Measurements from ENCODE around the gene MTCL1.

The MTCL1 gene

DNA sequence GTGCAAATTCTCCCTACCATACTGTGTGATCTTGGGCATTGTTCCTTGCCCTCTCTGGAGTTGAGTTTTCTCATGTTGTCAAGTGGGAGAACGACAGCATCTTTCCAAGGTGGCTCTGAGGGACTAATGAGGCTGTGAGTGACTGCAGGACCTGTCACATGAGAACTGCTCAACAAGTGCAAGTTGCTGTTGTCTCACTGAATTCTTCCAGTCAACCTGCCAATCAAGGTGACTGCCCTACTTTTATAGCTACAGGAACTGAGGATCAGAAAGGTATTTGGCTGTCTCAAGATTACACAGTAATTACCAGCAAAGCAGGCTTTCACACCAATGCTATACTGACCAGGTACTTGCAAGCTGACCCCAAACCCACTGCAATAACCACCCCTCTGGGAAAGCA lies 137.6 kb downstream of the MTCL1 start:
- TF ChIP-seq JUND (IDR thresholded peaks at IDR 0.05; ENCODE audit: low read depth) = no peak
- in situ Hi-C loops (cut with HindIII; ENCODE audit: low pct_unique_long_range_greater_than_20kb, low sequenced_read_pairs) = no loop called here

DNA sequence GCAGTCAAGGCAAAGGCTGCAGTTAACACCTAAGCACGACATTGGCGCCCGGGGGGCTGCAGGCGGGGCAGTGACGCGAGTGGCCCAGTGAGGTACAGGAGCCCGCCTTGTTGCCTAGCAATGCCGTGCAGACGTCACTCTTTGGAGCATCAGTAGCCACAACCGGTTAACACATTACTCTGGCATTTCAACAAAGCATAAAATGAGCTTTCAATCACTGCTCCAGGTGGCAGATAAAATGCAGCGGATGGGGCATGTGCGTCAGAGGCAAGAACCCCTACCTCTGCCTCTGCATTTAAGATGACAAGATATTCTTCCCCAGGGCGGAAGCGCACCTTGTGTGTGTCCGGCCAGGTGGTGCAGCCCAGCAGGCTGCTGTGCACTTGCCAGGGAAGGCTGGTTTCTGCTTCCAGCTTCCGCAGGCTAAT lies 139.4 kb downstream of the MTCL1 start:
- no peak for DNase-seq (ENCODE audit: low read depth in 1 of 2, low spot score in 1 of 2)
- TF ChIP-seq JUND (IDR thresholded peaks at IDR 0.05; ENCODE audit: low read depth) = no peak
- in situ Hi-C loops (cut with HindIII; ENCODE audit: low pct_unique_long_range_greater_than_20kb, low sequenced_read_pairs) = no loop called here

More for the DNA sequence above, 137.6 kb downstream of the MTCL1 start:
- DNase-seq (ENCODE audit: low read depth in 1 of 2, low spot score in 1 of 2) = no peak

DNA sequence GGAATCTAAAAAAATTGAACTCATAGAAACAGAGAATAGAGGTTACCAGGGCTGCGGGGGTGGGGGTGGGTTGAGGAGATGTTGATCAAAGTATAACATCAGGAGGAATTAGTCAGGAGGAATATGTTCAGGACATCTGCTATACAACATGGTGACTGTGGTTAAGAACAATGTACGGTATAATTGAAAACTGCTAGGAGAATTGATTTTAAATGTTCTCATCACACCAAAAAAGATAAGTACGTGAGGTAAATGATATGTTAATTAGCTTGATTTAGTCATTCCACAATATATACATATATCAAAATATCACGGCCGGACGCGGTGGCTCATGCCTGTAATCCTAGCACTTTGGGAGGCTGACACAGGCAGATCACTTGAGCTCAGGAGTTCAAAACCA lies 140.2 kb downstream of the MTCL1 start:
- in situ Hi-C loops (cut with HindIII; ENCODE audit: low pct_unique_long_range_greater_than_20kb, low sequenced_read_pairs) = no loop called here
- TF ChIP-seq JUND (IDR thresholded peaks at IDR 0.05; ENCODE audit: low read depth) = no peak
- no peak for DNase-seq (ENCODE audit: low read depth in 1 of 2, low spot score in 1 of 2)

- DNase-seq (ENCODE audit: low read depth in 1 of 2, low spot score in 1 of 2) = no peak
- in situ Hi-C loops (cut with HindIII; ENCODE audit: low pct_unique_long_range_greater_than_20kb, low sequenced_read_pairs) = no loop called here
- no peak for TF ChIP-seq JUND (IDR thresholded peaks at IDR 0.05; ENCODE audit: low read depth)
These were observed 141.9 kb downstream of the MTCL1 start for GRCh38 chr18:8847066-8847755.

DNA sequence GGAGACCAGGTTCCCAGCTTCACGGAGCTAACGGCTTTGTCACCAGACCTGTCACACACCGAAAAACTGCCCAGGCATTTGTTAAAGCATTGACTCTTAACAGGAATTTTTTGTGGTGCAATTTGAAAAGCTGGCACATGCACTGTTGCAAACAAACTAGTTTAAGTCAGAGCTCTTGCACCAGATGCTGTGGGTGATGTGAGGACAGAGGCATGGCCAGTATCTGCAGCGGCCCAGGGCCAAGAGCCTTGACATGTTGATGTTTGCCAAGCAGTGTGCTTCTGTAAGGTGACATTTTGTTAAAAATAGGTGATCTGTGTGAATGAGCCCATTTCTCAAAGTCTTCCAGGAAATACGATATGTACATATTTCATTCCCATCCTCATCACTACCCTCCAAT lies 142.5 kb downstream of the MTCL1 start:
- DNase-seq (ENCODE audit: low read depth in 1 of 2, low spot score in 1 of 2) = no peak
- TF ChIP-seq JUND (IDR thresholded peaks at IDR 0.05; ENCODE audit: low read depth) = no peak
- in situ Hi-C loops (cut with HindIII; ENCODE audit: low pct_unique_long_range_greater_than_20kb, low sequenced_read_pairs) = no loop called here

- no peak for TF ChIP-seq JUND (IDR thresholded peaks at IDR 0.05; ENCODE audit: low read depth)
- DNase-seq (ENCODE audit: low read depth in 1 of 2, low spot score in 1 of 2) = no peak
- in situ Hi-C loops (cut with HindIII; ENCODE audit: low pct_unique_long_range_greater_than_20kb, low sequenced_read_pairs) = no loop called here
These were observed 143.2 kb downstream of the MTCL1 start for GRCh38 chr18:8848541-8848940.

DNA sequence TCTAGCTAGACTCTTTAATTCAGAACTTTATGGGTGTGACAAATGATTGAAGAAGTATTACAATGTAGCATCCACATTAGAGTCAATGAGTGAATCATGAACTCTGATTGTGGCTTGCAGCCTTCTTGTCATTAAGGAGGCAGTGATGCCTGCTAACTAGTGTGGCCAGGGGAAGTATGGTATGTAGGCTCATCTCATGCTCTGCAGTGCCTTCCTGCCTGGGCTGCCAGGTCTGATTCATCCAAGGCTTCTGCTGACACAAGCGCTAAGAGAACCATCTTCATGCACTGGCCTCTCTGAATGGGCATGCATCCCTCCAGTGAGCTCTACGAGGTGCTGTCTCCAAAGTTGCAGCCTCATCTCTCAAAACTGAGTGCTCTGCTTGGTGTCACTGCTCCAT lies 144.3 kb downstream of the MTCL1 start:
- DNase-seq (ENCODE audit: low read depth in 1 of 2, low spot score in 1 of 2) = no peak
- in situ Hi-C loops (cut with HindIII; ENCODE audit: low pct_unique_long_range_greater_than_20kb, low sequenced_read_pairs) = no loop called here
- TF ChIP-seq JUND (IDR thresholded peaks at IDR 0.05; ENCODE audit: low read depth) = no peak

- no peak for TF ChIP-seq JUND (IDR thresholded peaks at IDR 0.05; ENCODE audit: low read depth)
- DNase-seq (ENCODE audit: low read depth in 1 of 2, low spot score in 1 of 2) = no peak
- in situ Hi-C loops (cut with HindIII; ENCODE audit: low pct_unique_long_range_greater_than_20kb, low sequenced_read_pairs) = no loop called here
These were observed 146.3 kb downstream of the MTCL1 start for GRCh38 chr18:8851659-8852058.

DNA sequence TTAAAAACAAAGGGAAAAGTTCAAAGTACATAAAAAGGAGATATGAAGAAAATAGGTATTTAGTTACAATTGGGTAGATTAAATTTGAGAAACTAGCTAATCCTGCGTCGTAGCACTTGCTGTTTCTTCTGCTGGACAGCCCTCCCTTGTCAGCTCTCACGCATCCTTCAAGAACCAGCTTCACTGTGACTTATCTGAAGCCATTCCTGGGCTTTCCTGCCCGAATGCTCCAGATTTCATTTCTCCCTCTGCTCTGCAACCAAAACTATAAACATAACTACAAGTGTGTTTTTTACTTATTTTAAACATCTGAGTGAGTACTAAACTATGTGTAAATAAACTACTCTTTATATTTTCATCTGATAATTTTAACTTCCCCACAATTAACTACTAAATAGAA lies 149.2 kb downstream of the MTCL1 start:
- TF ChIP-seq JUND (IDR thresholded peaks at IDR 0.05; ENCODE audit: low read depth) = no peak
- DNase-seq (ENCODE audit: low read depth in 1 of 2, low spot score in 1 of 2) = no peak
- in situ Hi-C loops (cut with HindIII; ENCODE audit: low pct_unique_long_range_greater_than_20kb, low sequenced_read_pairs) = no loop called here

DNA sequence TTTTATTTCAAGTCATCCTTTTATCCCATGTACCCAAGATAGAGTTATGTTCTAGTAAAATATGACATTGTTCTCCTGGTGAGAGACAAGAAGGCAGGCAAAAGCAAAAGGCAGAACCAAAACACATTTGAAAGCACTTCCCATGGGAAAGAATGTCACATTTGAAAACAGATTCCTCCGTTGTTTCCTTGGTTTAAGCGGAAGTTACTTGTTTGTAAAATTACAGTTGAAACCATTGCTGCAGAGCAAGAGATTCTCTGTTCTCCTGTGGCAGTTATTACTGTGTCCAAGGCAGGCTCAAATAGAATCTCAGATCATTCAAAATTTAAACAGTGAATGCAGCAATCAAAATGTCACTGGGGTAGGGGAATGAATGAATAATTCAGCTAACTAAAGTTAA lies 149.6 kb downstream of the MTCL1 start:
- no peak for TF ChIP-seq JUND (IDR thresholded peaks at IDR 0.05; ENCODE audit: low read depth)
- in situ Hi-C loops (cut with HindIII; ENCODE audit: low pct_unique_long_range_greater_than_20kb, low sequenced_read_pairs) = no loop called here
- no peak for DNase-seq (ENCODE audit: low read depth in 1 of 2, low spot score in 1 of 2)

DNA sequence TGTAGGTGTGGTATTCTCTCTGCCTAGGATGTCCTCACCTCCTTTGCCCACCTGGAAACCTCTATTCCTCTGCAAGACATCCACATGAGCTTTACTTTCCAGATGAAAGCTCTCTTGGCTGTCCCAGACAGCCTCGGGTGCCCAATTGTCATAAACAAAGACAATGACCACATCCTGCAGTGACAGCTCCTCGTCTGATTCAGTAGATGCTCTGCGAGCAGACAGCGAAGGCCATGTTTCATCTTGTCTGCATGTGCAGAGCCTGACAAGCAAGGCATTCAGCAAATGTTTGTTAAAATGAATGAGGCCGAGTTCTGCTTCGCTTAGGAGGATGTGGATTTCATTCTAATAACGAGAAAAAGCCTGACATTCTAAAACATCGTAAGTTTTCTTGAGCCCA lies 150.9 kb downstream of the MTCL1 start:
- no peak for TF ChIP-seq JUND (IDR thresholded peaks at IDR 0.05; ENCODE audit: low read depth)
- in situ Hi-C loops (cut with HindIII; ENCODE audit: low pct_unique_long_range_greater_than_20kb, low sequenced_read_pairs) = no loop called here
- no peak for DNase-seq (ENCODE audit: low read depth in 1 of 2, low spot score in 1 of 2)

GRCh38 chr18:8856769-8857393 lies 151.5 kb downstream of the MTCL1 start:
- no peak for DNase-seq (ENCODE audit: low read depth in 1 of 2, low spot score in 1 of 2)
- in situ Hi-C loops (cut with HindIII; ENCODE audit: low pct_unique_long_range_greater_than_20kb, low sequenced_read_pairs) = no loop called here
- TF ChIP-seq JUND (IDR thresholded peaks at IDR 0.05; ENCODE audit: low read depth) = no peak

GRCh38 chr18:8857806-8858205 lies 152.4 kb downstream of the MTCL1 start:
- TF ChIP-seq JUND (IDR thresholded peaks at IDR 0.05; ENCODE audit: low read depth) = no peak
- no peak for DNase-seq (ENCODE audit: low read depth in 1 of 2, low spot score in 1 of 2)
- in situ Hi-C loops (cut with HindIII; ENCODE audit: low pct_unique_long_range_greater_than_20kb, low sequenced_read_pairs) = no loop called here
